ENCODE results near the gene MEOX1. TPM values are rescaled to one million over a fixed set of nuclear protein-coding genes. Genes with fewer than 3 reads are reported as not detected.

The MEOX1 gene
- total and polyA plus RNA-seq, 2 of the 13 experiments (the other 11 are each of a cell fraction or from before 2014, with no cell fraction given): not detected

DNA sequence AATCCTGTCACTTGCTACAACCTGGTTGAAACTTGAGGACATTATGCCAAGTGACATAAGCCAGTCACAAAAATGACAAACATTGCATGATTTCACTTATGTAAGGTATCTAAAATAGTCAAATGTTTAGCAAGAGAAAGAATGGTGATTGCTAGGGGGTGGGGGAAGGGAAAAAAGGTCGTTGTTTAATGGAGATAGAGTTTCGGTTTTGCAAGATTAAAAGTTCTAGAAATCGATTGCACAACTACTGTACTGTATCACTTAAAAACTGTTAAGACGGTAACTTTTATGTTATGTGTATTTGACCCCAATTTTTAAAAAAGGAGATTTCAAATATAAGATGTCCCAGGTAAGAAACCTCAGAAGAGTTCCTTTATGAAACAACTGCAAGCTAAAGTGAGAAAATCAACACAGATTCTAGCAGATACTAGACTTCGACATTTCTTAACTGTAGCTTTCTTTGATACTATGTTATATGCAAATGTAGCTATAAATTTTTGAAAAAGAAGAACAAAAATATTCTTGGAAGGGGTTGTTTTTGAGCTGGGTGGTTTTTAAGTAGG lies 5.9 kb downstream of the MEOX1 start (continued):
- TF ChIP-seq CEBPG (CRISPR knock-in tag; IDR thresholded peaks at IDR 0.05) (peak; percentile 52; the same call in 1 of the 2 replicates), KDM1A (CRISPR knock-in tag; IDR thresholded peaks at IDR 0.05) (no peak), LCORL (IDR thresholded peaks at IDR 0.05) (no peak), LCORL (CRISPR knock-in tag; IDR thresholded peaks at IDR 0.05) (no peak), ZNF274 (CRISPR knock-in tag; IDR thresholded peaks at IDR 0.05) (no peak), CEBPB (IDR thresholded peaks at IDR 0.05; ENCODE audit: borderline replicate concordance, low read depth, low read length) (peak; percentile 84), ZNF616 (CRISPR knock-in tag; IDR thresholded peaks at IDR 0.05; ENCODE audit: low read depth) (no peak), U2AF2 (IDR thresholded peaks at IDR 0.05; ENCODE audit: low read depth, low read length) (no peak), SRSF9 (IDR thresholded peaks at IDR 0.05; ENCODE audit: borderline replicate concordance, insufficient read depth, low read depth, low read length, poor library complexity, severe bottlenecking) (no peak), RNF2 (conservative IDR thresholded peaks at IDR 0.05; ENCODE audit: low read depth) (no peak), TP53 (CRISPR knock-in tag; conservative IDR thresholded peaks at IDR 0.05) (no peak), ZNF180 (CRISPR knock-in tag; IDR thresholded peaks at IDR 0.05; ENCODE audit: borderline replicate concordance, low read depth) (no peak)
- TF ChIP-seq, protein P1, sequence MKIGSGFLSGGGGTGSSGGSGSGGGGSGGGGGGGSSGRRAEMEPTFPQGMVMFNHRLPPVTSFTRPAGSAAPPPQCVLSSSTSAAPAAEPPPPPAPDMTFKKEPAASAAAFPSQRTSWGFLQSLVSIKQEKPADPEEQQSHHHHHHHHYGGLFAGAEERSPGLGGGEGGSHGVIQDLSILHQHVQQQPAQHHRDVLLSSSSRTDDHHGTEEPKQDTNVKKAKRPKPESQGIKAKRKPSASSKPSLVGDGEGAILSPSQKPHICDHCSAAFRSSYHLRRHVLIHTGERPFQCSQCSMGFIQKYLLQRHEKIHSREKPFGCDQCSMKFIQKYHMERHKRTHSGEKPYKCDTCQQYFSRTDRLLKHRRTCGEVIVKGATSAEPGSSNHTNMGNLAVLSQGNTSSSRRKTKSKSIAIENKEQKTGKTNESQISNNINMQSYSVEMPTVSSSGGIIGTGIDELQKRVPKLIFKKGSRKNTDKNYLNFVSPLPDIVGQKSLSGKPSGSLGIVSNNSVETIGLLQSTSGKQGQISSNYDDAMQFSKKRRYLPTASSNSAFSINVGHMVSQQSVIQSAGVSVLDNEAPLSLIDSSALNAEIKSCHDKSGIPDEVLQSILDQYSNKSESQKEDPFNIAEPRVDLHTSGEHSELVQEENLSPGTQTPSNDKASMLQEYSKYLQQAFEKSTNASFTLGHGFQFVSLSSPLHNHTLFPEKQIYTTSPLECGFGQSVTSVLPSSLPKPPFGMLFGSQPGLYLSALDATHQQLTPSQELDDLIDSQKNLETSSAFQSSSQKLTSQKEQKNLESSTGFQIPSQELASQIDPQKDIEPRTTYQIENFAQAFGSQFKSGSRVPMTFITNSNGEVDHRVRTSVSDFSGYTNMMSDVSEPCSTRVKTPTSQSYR (CRISPR knock-in tag; IDR thresholded peaks at IDR 0.05; ENCODE audit: borderline replicate concordance): peak; percentile 34; the same call in 1 of the 2 replicates
- TF ChIP-seq, protein P2, sequence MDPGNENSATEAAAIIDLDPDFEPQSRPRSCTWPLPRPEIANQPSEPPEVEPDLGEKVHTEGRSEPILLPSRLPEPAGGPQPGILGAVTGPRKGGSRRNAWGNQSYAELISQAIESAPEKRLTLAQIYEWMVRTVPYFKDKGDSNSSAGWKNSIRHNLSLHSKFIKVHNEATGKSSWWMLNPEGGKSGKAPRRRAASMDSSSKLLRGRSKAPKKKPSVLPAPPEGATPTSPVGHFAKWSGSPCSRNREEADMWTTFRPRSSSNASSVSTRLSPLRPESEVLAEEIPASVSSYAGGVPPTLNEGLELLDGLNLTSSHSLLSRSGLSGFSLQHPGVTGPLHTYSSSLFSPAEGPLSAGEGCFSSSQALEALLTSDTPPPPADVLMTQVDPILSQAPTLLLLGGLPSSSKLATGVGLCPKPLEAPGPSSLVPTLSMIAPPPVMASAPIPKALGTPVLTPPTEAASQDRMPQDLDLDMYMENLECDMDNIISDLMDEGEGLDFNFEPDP (CRISPR knock-in tag; conservative IDR thresholded peaks at IDR 0.05): no peak
- TF ChIP-seq, protein P3, sequence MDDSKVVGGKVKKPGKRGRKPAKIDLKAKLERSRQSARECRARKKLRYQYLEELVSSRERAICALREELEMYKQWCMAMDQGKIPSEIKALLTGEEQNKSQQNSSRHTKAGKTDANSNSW (CRISPR knock-in tag; IDR thresholded peaks at IDR 0.05; ENCODE audit: borderline replicate concordance): no peak
